Measurements from ENCODE around the gene N4BP2.

DNA sequence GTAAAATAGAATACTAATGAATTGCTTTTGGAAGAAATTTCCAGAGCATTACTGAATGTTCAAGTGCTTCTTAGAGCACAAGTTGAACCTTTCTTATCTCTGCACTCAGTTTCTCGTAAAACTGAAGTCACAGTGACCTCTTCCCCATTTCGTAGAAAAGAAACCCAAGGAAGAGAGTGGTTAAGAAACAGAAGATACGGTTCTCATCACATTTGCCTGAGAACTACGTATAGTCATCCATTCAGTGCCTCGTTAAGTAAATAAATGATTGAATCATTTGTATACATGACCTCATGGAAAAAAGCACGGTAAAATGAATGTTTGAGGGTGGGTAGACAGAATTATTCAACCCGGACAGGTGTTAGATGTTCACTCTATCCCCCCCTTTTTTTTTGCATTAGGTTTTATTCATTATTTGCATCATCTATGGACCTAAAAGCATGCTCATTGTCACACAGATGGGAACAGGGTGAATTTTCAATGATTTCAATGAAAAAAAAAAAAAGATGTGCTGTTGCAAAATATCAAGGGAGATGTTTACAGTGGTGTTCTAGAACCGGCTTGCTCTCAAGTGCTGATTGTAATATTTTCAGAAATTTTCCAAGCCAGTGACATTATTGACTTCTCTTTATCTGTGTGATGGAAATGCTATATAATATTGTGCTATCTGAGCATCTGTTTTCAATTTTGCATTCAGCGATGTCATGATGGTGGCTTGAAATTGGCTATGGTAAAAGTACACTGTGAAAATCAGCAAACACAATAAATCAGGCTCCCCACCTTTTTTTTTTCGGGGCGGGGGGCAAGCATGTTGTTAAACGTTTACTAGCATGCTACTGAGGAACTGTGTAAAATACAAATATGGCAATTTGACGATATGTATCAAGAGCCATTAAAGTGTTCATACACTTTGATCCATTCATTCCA, 144.5 kb downstream of the N4BP2 start:
- TF ChIP-seq, protein P1, sequence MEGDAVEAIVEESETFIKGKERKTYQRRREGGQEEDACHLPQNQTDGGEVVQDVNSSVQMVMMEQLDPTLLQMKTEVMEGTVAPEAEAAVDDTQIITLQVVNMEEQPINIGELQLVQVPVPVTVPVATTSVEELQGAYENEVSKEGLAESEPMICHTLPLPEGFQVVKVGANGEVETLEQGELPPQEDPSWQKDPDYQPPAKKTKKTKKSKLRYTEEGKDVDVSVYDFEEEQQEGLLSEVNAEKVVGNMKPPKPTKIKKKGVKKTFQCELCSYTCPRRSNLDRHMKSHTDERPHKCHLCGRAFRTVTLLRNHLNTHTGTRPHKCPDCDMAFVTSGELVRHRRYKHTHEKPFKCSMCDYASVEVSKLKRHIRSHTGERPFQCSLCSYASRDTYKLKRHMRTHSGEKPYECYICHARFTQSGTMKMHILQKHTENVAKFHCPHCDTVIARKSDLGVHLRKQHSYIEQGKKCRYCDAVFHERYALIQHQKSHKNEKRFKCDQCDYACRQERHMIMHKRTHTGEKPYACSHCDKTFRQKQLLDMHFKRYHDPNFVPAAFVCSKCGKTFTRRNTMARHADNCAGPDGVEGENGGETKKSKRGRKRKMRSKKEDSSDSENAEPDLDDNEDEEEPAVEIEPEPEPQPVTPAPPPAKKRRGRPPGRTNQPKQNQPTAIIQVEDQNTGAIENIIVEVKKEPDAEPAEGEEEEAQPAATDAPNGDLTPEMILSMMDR (IDR thresholded peaks at IDR 0.05) = no peak
- TF ChIP-seq POLR2AphosphoS5 (IDR thresholded peaks at IDR 0.05; ENCODE audit: low read depth, low read length) (no peak), SIN3A (IDR thresholded peaks at IDR 0.05; ENCODE audit: borderline replicate concordance, insufficient read depth, low read depth, low read length) (no peak)
- TF ChIP-seq, protein P2, sequence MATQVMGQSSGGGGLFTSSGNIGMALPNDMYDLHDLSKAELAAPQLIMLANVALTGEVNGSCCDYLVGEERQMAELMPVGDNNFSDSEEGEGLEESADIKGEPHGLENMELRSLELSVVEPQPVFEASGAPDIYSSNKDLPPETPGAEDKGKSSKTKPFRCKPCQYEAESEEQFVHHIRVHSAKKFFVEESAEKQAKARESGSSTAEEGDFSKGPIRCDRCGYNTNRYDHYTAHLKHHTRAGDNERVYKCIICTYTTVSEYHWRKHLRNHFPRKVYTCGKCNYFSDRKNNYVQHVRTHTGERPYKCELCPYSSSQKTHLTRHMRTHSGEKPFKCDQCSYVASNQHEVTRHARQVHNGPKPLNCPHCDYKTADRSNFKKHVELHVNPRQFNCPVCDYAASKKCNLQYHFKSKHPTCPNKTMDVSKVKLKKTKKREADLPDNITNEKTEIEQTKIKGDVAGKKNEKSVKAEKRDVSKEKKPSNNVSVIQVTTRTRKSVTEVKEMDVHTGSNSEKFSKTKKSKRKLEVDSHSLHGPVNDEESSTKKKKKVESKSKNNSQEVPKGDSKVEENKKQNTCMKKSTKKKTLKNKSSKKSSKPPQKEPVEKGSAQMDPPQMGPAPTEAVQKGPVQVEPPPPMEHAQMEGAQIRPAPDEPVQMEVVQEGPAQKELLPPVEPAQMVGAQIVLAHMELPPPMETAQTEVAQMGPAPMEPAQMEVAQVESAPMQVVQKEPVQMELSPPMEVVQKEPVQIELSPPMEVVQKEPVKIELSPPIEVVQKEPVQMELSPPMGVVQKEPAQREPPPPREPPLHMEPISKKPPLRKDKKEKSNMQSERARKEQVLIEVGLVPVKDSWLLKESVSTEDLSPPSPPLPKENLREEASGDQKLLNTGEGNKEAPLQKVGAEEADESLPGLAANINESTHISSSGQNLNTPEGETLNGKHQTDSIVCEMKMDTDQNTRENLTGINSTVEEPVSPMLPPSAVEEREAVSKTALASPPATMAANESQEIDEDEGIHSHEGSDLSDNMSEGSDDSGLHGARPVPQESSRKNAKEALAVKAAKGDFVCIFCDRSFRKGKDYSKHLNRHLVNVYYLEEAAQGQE (IDR thresholded peaks at IDR 0.05; ENCODE audit: insufficient read depth in 1 of 2, low read depth in 2 of 2, low read length in 1 of 2) = no peak
